ENCODE measurements around the gene BBS4.
A peak's percentile ranks its signal among the peaks of the same experiment; 100 is the strongest.

BBS4 gene

DNA sequence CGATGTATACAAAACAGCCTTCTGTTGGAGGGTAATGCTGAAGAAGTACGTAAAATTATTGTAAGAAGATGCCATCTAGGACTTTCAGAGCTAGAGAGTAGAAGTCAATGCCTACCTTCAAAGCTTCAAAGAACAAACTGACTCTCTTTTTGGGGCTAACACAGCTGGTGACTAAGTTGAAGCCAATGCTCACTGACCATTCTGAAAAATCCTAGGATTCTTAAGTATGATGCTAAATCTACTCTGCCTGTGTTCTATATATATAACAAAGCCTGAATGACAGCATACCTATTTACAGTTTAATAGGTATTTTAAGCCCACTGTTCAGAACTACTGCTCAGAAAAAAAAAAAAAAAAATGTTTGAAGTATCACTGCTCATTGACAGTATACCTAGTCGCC, 78.6 kb downstream of the BBS4 start:
- Histone ChIP-seq H3K79me2 (ENCODE audit: control insufficient read depth, insufficient read depth, low read length, unreplicated experiment) (peaks cover 8% of the 10 kb centered on the region), H3K27ac (ENCODE audit: low read depth, low read length) (no peak overlapping the region), H3K4me3 (ENCODE audit: low read depth, low read length) (no peak overlapping the region), H3K4me1 (ENCODE audit: control insufficient read depth, insufficient read depth, low read length, unreplicated experiment) (no peaks in the 10 kb centered on the region), H3K27me3 (ENCODE audit: insufficient read depth, low read length) (no peaks in the 10 kb centered on the region), H3K36me3 (ENCODE audit: insufficient read depth, low read length) (peaks cover 43% of the 10 kb centered on the region), H2AFZ (ENCODE audit: low read length, unreplicated experiment) (no peak overlapping the region)

DNA sequence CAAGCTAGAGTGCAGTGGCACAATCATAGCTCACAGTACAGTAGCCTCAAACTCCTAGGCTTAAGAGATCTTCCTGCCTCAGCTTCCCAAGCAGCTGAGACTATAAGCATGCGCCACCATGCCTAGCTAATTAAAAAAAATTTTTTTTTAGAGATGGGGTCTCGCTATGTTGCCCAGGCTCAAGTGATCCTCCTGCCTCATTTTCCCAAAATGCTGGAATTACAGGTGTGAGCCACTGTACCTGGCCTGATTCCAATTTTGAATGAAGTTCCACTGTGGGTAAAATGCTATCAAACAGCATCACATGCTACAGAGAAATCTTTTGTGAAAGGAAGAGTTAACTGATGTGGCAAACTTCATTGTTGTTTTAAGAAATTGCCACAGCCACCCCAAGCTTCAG, 80.0 kb downstream of the BBS4 start:
- Histone ChIP-seq H2AFZ (ENCODE audit: low read length, unreplicated experiment) (no peak overlapping the region), H3K4me1 (ENCODE audit: control insufficient read depth, insufficient read depth, low read length, unreplicated experiment) (no peaks in the 10 kb centered on the region), H3K27me3 (ENCODE audit: insufficient read depth, low read length) (no peaks in the 10 kb centered on the region), H3K4me3 (ENCODE audit: low read depth, low read length) (no peak overlapping the region), H3K27ac (ENCODE audit: low read depth, low read length) (no peak overlapping the region), H3K79me2 (ENCODE audit: control insufficient read depth, insufficient read depth, low read length, unreplicated experiment) (peaks cover 12% of the 10 kb centered on the region), H3K36me3 (ENCODE audit: insufficient read depth, low read length) (peaks cover 53% of the 10 kb centered on the region)

DNA sequence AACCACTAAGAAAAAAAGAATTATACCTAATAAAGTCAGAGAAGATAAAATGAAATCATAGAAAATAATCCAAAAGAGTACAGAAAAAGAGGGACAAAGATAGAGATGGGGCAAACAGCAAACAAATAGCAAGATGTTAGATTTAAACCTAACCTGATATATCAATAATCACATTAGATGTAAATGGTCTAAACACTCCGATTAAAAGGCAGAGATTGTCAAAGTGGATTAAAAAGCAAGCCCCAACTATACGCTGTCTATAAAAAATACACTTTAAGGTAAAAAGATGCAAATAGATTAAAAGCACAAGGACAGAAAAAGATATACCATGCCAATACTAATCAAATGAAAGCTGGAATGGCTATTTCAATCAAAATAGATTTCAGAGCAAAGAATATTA, 80.8 kb downstream of the BBS4 start:
- Histone ChIP-seq H3K4me1 (ENCODE audit: control insufficient read depth, insufficient read depth, low read length, unreplicated experiment) (no peaks in the 10 kb centered on the region), H3K36me3 (ENCODE audit: insufficient read depth, low read length) (peaks cover 58% of the 10 kb centered on the region), H3K79me2 (ENCODE audit: control insufficient read depth, insufficient read depth, low read length, unreplicated experiment) (peaks cover 12% of the 10 kb centered on the region), H3K4me3 (ENCODE audit: low read depth, low read length) (no peak overlapping the region), H3K27me3 (ENCODE audit: insufficient read depth, low read length) (no peaks in the 10 kb centered on the region), H3K27ac (ENCODE audit: low read depth, low read length) (no peak overlapping the region), H2AFZ (ENCODE audit: low read length, unreplicated experiment) (no peak overlapping the region)

DNA sequence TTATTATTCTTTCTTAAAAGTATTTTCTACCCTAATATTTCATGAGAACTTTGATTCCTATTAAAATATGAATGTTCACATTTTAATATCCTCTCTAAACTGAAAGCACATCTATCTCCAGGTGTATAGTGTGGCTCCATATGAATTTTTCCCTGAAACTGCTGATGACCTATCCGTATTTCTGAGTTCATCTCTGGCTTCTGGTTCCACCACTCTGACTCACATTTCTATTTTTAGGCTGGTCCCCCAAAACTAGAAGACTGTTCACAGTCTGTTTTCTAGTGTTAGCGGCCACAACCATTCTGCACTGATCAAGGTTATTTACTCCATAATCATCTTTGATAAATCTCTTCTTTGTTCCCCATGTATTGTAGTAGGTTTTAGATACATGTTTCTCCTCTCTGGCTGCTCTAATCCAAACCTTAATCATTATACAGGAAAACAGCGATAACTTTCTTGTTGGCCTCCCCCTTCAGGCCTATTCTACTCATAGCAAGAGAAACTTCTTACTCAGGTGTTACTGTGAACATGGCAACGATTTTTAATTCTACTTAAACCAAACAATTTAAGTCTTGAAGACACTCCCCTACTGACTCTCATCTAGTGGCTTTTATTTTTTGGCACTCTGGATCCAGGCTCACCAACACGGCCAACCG, 84.8 kb downstream of the BBS4 start:
- H3K4me1 ChIP-seq (ENCODE audit: control insufficient read depth, insufficient read depth, low read length, unreplicated experiment): no peaks in the 10 kb centered on the region
- peaks cover 18% of the 10 kb centered on the region for H3K79me2 ChIP-seq (ENCODE audit: control insufficient read depth, insufficient read depth, low read length, unreplicated experiment)
- H3K36me3 ChIP-seq (ENCODE audit: insufficient read depth, low read length): peaks cover 67% of the 10 kb centered on the region

DNA sequence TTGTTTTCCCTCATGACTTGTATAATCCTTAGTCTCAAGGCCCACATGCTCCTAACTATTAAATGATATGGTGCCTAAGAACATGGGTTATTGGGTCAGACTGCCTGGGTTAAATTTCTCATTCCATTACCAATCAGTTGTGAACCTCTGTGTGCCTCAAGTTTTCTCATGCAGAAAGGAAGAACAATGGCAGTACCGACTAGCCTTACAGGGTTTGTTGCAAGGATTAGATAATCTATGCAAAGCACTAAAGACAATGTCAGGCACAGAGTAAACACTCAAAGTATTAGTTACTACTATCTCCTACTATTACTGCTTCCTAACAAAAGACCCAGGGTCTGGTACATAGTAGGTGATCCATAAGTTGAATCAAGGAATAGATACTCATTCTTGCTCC, 85.3 kb downstream of the BBS4 start:
- Histone ChIP-seq H3K4me3 (ENCODE audit: low read depth, low read length) (no peak overlapping the region), H3K79me2 (ENCODE audit: control insufficient read depth, insufficient read depth, low read length, unreplicated experiment) (peaks cover 23% of the 10 kb centered on the region), H3K4me1 (ENCODE audit: control insufficient read depth, insufficient read depth, low read length, unreplicated experiment) (no peaks in the 10 kb centered on the region), H2AFZ (ENCODE audit: low read length, unreplicated experiment) (no peak overlapping the region), H3K27ac (ENCODE audit: low read depth, low read length) (no peak overlapping the region), H3K36me3 (ENCODE audit: insufficient read depth, low read length) (peaks cover 61% of the 10 kb centered on the region), H3K27me3 (ENCODE audit: insufficient read depth, low read length) (no peaks in the 10 kb centered on the region)

More for the DNA sequence above, 84.8 kb downstream of the BBS4 start:
- no peaks in the 10 kb centered on the region for H3K27me3 ChIP-seq (ENCODE audit: insufficient read depth, low read length)
- H3K4me3 ChIP-seq (ENCODE audit: low read depth, low read length): no peak overlapping the region
- no peak overlapping the region for H3K27ac ChIP-seq (ENCODE audit: low read depth, low read length)
- H2AFZ ChIP-seq (ENCODE audit: low read length, unreplicated experiment): no peak overlapping the region

DNA sequence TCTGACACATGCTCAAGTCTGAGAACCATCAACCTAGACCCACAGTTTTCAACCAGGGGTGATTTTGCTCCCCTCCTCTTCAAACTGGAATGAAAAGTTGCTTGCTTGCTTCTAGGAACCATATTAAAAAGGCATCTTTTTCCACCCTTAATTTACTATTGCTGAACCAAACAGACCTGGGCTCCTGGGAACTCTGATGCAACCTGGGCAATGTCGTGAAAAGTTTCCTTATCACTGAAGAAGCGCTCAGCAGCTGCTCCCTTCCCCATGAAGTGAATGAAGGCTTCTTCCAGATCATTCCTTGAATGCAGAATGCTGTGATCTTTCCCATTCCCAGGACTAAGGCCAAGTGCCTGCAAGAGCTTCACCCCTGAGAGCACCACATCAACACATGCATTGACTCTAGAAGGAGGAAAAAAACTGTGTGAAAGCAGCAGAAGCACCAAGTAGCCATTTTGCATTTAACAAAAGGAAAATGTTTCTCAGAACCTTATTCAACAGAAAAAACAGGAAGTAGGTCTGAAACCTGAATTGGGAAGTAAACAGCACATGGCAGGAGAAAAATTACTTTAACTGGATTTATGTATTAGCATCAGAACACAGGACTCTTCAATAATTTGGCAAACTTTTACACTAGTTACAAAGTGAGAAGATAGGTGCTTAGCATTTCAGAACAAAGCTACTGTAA, 88.8 kb downstream of the BBS4 start:
- H3K79me2 ChIP-seq (ENCODE audit: control insufficient read depth, insufficient read depth, low read length, unreplicated experiment): peaks cover 50% of the 10 kb centered on the region
- no peak overlapping the region for H3K4me3 ChIP-seq (ENCODE audit: low read depth, low read length)

DNA sequence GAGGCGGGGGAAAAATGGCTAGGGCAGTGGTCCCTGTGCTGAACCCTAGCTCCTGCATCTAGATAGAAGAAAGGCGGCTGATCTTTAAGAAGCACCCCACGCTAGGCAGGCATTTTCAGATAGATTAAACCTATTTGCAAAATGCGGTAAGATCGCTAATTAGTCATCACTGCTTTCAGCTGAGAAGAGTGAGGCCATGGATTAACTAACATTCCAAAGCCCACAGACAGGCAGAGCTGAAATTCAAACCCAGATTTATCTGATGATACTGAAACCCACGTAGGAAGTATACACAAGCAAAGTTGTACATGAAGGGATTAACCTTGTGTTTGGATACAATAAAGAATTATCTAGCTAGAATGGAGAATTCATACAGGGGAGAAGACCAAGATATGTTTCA, 92.8 kb downstream of the BBS4 start:
- H3K4me3 ChIP-seq (ENCODE audit: low read depth, low read length): no peak overlapping the region
- H2AFZ ChIP-seq (ENCODE audit: low read length, unreplicated experiment): no peak overlapping the region
- H3K4me1 ChIP-seq (ENCODE audit: control insufficient read depth, insufficient read depth, low read length, unreplicated experiment): peaks cover 10% of the 10 kb centered on the region
- H3K36me3 ChIP-seq (ENCODE audit: insufficient read depth, low read length): peaks cover 6% of the 10 kb centered on the region; the same call in 1 of the 2 replicates
- peaks cover 84% of the 10 kb centered on the region for H3K79me2 ChIP-seq (ENCODE audit: control insufficient read depth, insufficient read depth, low read length, unreplicated experiment)
- no peak overlapping the region for H3K27ac ChIP-seq (ENCODE audit: low read depth, low read length)
- no peaks in the 10 kb centered on the region for H3K27me3 ChIP-seq (ENCODE audit: insufficient read depth, low read length)

More for the DNA sequence above, 88.8 kb downstream of the BBS4 start:
- Histone ChIP-seq H3K27ac (ENCODE audit: low read depth, low read length) (no peak overlapping the region), H2AFZ (ENCODE audit: low read length, unreplicated experiment) (no peak overlapping the region), H3K27me3 (ENCODE audit: insufficient read depth, low read length) (no peaks in the 10 kb centered on the region), H3K36me3 (ENCODE audit: insufficient read depth, low read length) (peaks cover 26% of the 10 kb centered on the region), H3K4me1 (ENCODE audit: control insufficient read depth, insufficient read depth, low read length, unreplicated experiment) (no peaks in the 10 kb centered on the region)

DNA sequence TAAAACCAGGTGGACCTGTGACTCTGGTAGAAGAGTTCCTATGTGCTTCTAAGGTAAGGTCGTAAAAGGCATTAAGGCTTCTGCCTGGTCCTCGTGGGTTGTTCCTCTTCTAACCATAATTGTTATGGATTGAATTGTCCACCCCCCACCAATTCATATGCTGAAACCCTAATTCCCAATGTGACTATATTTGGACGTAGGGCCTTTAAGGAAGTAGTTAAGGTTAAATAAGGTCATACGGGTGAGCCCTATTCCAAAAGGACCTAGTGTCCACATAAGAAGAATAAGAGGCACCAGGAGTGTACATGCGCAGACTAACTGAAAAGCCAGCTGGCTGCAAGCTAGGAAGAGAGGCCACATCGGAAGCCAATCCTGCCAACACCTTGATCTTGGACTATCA, 95.6 kb downstream of the BBS4 start:
- Histone ChIP-seq H3K36me3 (ENCODE audit: insufficient read depth, low read length) (no peaks in the 10 kb centered on the region; the same call in 1 of the 2 replicates), H3K4me1 (ENCODE audit: control insufficient read depth, insufficient read depth, low read length, unreplicated experiment) (peaks cover 18% of the 10 kb centered on the region), H3K27me3 (ENCODE audit: insufficient read depth, low read length) (no peaks in the 10 kb centered on the region), H3K79me2 (ENCODE audit: control insufficient read depth, insufficient read depth, low read length, unreplicated experiment) (peaks cover 62% of the 10 kb centered on the region), H3K4me3 (ENCODE audit: low read depth, low read length) (peak overlapping the region; percentile 97), H3K27ac (ENCODE audit: low read depth, low read length) (no peak overlapping the region), H2AFZ (ENCODE audit: low read length, unreplicated experiment) (no peak overlapping the region)

DNA sequence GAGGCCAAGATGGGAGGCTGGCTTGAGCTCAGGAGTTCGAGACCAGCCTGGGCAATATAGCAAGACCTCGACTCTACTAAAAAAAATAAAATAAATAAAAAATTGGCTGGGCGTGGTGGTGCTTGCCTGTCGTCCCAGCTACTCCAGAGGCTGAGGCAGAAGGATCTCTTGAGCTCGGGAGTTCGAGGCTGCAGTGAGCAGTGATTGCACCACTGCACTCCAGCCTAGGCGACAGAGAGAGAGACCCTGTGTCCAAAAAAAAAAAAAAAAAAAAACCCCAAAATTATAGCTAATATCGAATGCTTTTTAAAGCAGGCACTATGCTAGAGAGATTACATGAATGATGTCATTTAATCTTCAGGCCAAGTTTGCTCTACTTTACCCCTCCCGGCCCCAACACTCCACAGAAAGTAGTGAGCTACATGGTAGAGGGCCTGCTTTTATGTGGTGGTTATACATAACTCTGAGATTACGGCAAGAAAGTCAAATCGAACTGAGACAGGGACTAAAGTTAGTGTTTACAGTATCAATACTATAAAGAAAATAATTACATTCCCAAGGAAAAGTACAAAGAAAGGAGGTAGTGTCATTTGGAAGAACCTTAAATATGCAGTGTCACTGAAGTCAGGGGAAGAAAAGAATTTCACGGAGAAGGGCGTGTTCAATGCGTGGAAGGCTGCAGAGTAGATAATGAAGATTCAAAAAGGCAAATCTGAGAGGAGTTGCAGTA, 96.4 kb downstream of the BBS4 start:
- H3K4me3 ChIP-seq (ENCODE audit: low read depth, low read length): peak overlapping the region; percentile 97
- peaks cover 57% of the 10 kb centered on the region for H3K79me2 ChIP-seq (ENCODE audit: control insufficient read depth, insufficient read depth, low read length, unreplicated experiment)
- peak overlapping the region; percentile 76 for H2AFZ ChIP-seq (ENCODE audit: low read length, unreplicated experiment)
- no peaks in the 10 kb centered on the region for H3K27me3 ChIP-seq (ENCODE audit: insufficient read depth, low read length)
- peaks cover 18% of the 10 kb centered on the region for H3K4me1 ChIP-seq (ENCODE audit: control insufficient read depth, insufficient read depth, low read length, unreplicated experiment)
- H3K27ac ChIP-seq (ENCODE audit: low read depth, low read length): peak overlapping the region; percentile 81
- no peaks in the 10 kb centered on the region; the same call in 1 of the 2 replicates for H3K36me3 ChIP-seq (ENCODE audit: insufficient read depth, low read length)

DNA sequence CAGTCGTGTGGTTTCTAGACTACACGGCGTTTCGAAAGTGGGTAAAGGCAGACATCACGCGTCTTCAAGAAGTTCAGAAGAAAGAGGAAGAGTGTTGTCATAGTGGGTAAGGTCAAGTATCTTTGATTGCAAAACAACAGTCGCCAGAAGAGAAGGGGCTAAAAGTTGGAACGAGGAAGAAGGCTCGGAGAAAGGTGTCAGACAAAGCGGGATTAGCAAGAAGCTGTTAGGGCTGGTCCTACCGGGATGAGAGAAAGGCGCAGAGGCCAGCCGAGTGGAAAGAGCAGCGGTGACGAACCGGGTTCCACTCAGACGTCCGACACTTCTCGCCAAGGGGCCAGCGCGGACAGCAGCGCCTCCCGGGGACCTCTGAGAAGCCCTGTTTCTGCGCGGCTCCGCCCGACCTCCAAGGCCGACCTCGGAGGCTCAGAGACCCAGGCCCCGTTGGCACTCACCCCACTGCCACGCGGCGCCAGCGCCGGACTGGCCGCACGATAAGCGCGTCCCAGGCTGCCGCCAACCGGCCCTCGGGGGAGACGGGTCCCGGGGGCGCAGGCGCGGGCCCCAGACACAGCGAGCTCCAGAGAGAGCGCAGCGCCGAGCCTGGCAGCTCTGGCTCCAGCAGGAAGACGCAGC, 97.1 kb downstream of the BBS4 start:
- no peaks in the 10 kb centered on the region for H3K27me3 ChIP-seq (ENCODE audit: insufficient read depth, low read length)
- H3K4me1 ChIP-seq (ENCODE audit: control insufficient read depth, insufficient read depth, low read length, unreplicated experiment): peaks cover 18% of the 10 kb centered on the region
- H3K4me3 ChIP-seq (ENCODE audit: low read depth, low read length): peak overlapping the region; percentile 97
- no peaks in the 10 kb centered on the region; the same call in 1 of the 2 replicates for H3K36me3 ChIP-seq (ENCODE audit: insufficient read depth, low read length)
- peak overlapping the region; percentile 81 for H3K27ac ChIP-seq (ENCODE audit: low read depth, low read length)
- H2AFZ ChIP-seq (ENCODE audit: low read length, unreplicated experiment): peak overlapping the region; percentile 76
- peaks cover 51% of the 10 kb centered on the region for H3K79me2 ChIP-seq (ENCODE audit: control insufficient read depth, insufficient read depth, low read length, unreplicated experiment)

Data from ACC112 (cell line).